ENCODE results near the gene HINT1. TPM values are rescaled to one million over a fixed set of nuclear protein-coding genes. Genes with fewer than 3 reads are reported as not detected.

The HINT1 gene
- total and polyA plus RNA-seq, 9 of the 15 experiments (the other 6 are each of a cell fraction or from before 2014, with no cell fraction given): 296 to 1,027 (median 500) TPM

DNA sequence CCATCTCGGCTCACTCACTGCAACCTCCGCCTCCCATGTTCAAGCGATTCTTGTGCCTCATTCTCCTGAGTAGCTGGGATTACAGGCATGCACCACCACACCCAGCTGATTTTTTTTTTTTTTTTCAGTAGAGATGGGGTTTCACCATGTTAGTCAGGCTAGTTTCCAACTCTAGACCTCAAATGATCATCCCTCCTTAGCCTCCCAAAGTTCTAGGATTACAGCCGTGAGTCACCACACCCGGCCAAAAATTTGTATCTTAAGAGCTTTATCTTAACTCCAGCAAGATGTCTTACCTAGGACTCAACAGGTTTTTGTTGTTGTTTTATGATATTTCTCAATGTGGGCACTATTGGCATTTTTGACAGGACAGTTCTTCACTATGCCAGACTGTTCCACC, 33.6 kb upstream of the HINT1 start:
- intact Hi-C loops (cut with micrococcal nuclease) (no loop called here), in situ Hi-C loops (cut with MboI) (no loop called here)
- no peaks in the 10 kb centered on the region; a peak in 1 of 5 replicates for H3K4me1 ChIP-seq (replicated peaks in 1 of 2; ENCODE audit: control insufficient read depth in 2 of 2, insufficient read depth in 2 of 2, low read length in 2 of 2)
- no peak overlapping the region for H3K4me3 ChIP-seq
- no peak for DNase-seq (ENCODE audit: extremely low read depth in 1 of 4, low spot score in 3 of 4)
- peaks cover 32% of the 10 kb centered on the region for H3K36me3 ChIP-seq (ENCODE audit: control insufficient read depth, insufficient read depth, low read length)
- H3K9me1 ChIP-seq (ENCODE audit: control insufficient read depth, insufficient read depth, low read length): no peaks in the 10 kb centered on the region
- H3K79me2 ChIP-seq (ENCODE audit: control insufficient read depth, insufficient read depth, low read length): no peaks in the 10 kb centered on the region
- FAIRE-seq: no peak
- no peaks in the 10 kb centered on the region for H3K9me3 ChIP-seq (replicated peaks; ENCODE audit: control insufficient read depth, insufficient read depth, low read depth, low read length)
- BruUV-seq (replicated peaks): no TSS peak
- ChIA-PET CTCF (ENCODE audit: low intra/inter-chr PET ratio) (no interaction called here), POLR2A (interaction anchor here (0.6 kb wide), 1 partner anchor 15 kb away, joined by 3 read pairs; no protein-coding TSS in a partner anchor)
- WGBS (ENCODE audit: insufficient coverage, low coverage, missing lambda C conversion rate): 66% methylated on average over 5 of the region's 5 CpGs
- no peak overlapping the region for H3K9ac ChIP-seq (ENCODE audit: insufficient read depth in 1 of 2, low read depth in 2 of 2, low read length in 2 of 2)
- no peaks in the 10 kb centered on the region for H3K27me3 ChIP-seq (ENCODE audit: control insufficient read depth in 2 of 2, insufficient read depth in 2 of 2, low read length in 2 of 2)
- H3K4me2 ChIP-seq (ENCODE audit: insufficient read depth, low read length): no peak overlapping the region
- no peaks in the 10 kb centered on the region for H4K20me1 ChIP-seq (replicated peaks; ENCODE audit: control insufficient read depth, insufficient read depth, low read length)
- H2AFZ ChIP-seq (ENCODE audit: low read depth, low read length): no peak overlapping the region
- no peak overlapping the region for H3K27ac ChIP-seq (ENCODE audit: extremely low read depth, low read depth, low read length)
- ATAC-seq: no peak
- TF ChIP-seq FOXK2 (conservative IDR thresholded peaks at IDR 0.05 in 1 of 2, IDR thresholded peaks at IDR 0.05 in 1 of 2; ENCODE audit: low read depth in 2 of 2): no peak

DNA sequence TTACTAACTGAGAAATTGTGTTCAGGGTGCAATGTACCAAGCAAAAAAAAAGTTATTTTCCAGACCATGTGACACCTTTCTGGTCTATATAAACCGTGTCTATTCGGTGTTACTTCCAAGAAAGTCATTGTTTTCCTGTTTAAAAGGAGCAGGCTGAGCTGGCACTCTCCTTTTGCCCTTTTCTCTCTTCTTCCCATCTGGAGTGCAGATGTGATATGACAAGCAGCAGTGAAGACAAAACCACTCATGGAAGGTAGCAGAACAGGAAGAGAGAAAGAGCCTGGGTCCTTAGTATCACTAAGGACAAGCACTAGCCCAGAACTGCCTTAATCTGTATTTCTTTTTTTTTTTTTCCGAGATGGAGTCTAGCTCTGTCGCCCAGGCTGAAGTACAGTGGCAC, 31.3 kb upstream of the HINT1 start:
- Histone ChIP-seq H4K20me1 (replicated peaks; ENCODE audit: control insufficient read depth, insufficient read depth, low read length) (no peaks in the 10 kb centered on the region), H3K9me1 (ENCODE audit: control insufficient read depth, insufficient read depth, low read length) (no peaks in the 10 kb centered on the region), H3K9ac (ENCODE audit: insufficient read depth in 1 of 2, low read depth in 2 of 2, low read length in 2 of 2) (no peak overlapping the region), H3K4me2 (ENCODE audit: insufficient read depth, low read length) (no peak overlapping the region), H3K4me1 (replicated peaks in 1 of 2; ENCODE audit: control insufficient read depth in 2 of 2, insufficient read depth in 2 of 2, low read length in 2 of 2) (no peaks in the 10 kb centered on the region; a peak in 1 of 5 replicates), H3K4me3 (no peak overlapping the region), H3K9me3 (replicated peaks; ENCODE audit: control insufficient read depth, insufficient read depth, low read depth, low read length) (no peaks in the 10 kb centered on the region), H2AFZ (ENCODE audit: low read depth, low read length) (no peak overlapping the region), H3K79me2 (ENCODE audit: control insufficient read depth, insufficient read depth, low read length) (no peaks in the 10 kb centered on the region), H3K36me3 (ENCODE audit: control insufficient read depth, insufficient read depth, low read length) (peaks cover 35% of the 10 kb centered on the region), H3K27ac (ENCODE audit: extremely low read depth, low read depth, low read length) (no peak overlapping the region), H3K27me3 (ENCODE audit: control insufficient read depth in 2 of 2, insufficient read depth in 2 of 2, low read length in 2 of 2) (no peaks in the 10 kb centered on the region)
- POLR2A ChIA-PET: interaction anchor here (1.0 to 1.1 kb wide), 2 partner anchors 10 to 74 kb away, joined by 3 to 5 read pairs; no protein-coding TSS in a partner anchor
- no peak for ATAC-seq
- intact Hi-C loops (cut with micrococcal nuclease): no loop called here
- no TSS peak for BruUV-seq (replicated peaks)
- CTCF ChIA-PET (ENCODE audit: low intra/inter-chr PET ratio): no interaction called here
- TF ChIP-seq, protein P1, sequence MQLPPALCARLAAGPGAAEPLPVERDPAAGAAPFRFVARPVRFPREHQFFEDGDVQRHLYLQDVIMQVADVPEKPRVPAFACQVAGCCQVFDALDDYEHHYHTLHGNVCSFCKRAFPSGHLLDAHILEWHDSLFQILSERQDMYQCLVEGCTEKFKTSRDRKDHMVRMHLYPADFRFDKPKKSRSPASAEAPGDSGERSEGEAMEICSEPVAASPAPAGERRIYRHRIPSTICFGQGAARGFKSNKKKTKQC (CRISPR knock-in tag; IDR thresholded peaks at IDR 0.05): no peak
- no peak for TF ChIP-seq KAT8 (IDR thresholded peaks at IDR 0.05; ENCODE audit: low read depth)
- no peak for TF ChIP-seq JUNB (CRISPR knock-in tag; conservative IDR thresholded peaks at IDR 0.05)
- TF ChIP-seq, protein P2, sequence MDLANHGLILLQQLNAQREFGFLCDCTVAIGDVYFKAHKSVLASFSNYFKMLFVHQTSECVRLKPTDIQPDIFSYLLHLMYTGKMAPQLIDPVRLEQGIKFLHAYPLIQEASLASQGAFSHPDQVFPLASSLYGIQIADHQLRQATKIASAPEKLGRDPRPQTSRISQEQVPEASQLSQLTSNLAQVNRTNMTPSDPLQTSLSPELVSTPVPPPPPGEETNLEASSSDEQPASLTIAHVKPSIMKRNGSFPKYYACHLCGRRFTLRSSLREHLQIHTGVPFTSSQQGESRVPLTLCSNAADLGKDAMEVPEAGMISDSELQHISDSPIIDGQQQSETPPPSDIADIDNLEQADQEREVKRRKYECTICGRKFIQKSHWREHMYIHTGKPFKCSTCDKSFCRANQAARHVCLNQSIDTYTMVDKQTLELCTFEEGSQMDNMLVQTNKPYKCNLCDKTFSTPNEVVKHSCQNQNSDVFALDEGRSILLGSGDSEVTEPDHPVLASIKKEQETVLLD (IDR thresholded peaks at IDR 0.05): no peak
- no peak for FAIRE-seq
- no peak for DNase-seq (ENCODE audit: extremely low read depth in 1 of 4, low spot score in 3 of 4)
- WGBS (ENCODE audit: insufficient coverage, low coverage, missing lambda C conversion rate): 83% methylated on average over 4 of the region's 4 CpGs
- in situ Hi-C loops (cut with MboI): no loop called here

All from K562 (cell line).